HepG2 (cell line): ENCODE results near the gene TIAM1. TPM values are rescaled to one million over a fixed set of nuclear protein-coding genes. Genes with fewer than 3 reads are reported as not detected.

Source experiments
- ATAC-seq: fragments of 200-7000 bp; cut with Tn5 transposase; 3 replicates; pipeline ENCODE4 v1.9.1; 2020; ENCODE audit warnings: mild to moderate bottlenecking, moderate library complexity
- BruUV-seq: library from RNA; stranded (reverse); fragments of 400-500 nt; replicated peaks from 2 replicates; lab custom pipeline; 2021; lab: Mats Ljungman, UMichigan
- CTCF ChIA-PET: fragments of 300-600 bp; formaldehyde crosslinking; extraction: SDS; loops from one replicate; lab custom pipeline; 2021; ENCODE audit warnings: low total read pairs, inconsistent platforms, low intra/inter-chr PET ratio; lab: Yijun Ruan, JAX
- POLR2A ChIA-PET: fragments of 350-600 bp; sonication (Branson Sonifier 250); formaldehyde crosslinking; loops from one replicate; lab custom pipeline; 2020; ENCODE audit warnings: antibody characterized with exemption, inconsistent platforms; lab: Yijun Ruan, JAX
- DNase-seq: peaks from one replicate; pipeline ENCODE4 v3.0.0-alpha.2; 2015; ENCODE audit warnings: low spot score
- FAIRE-seq: peaks from 3 replicates; lab custom pipeline; 2011; peaks lifted over from hg19 to GRCh38; lab: Jason Lieb, UNC
- H2AFZ ChIP-seq: one replicate; pipeline ENCODE4 v1.6.1; 2011; ENCODE audit warnings: low read length, inconsistent platforms
- H3K27ac ChIP-seq: fragments of 300-600 bp; 3 replicates; pipeline ENCODE4 v1.8.0; 2011; ENCODE audit warnings: mixed run types, mild to moderate bottlenecking, mixed read lengths, low read length, inconsistent platforms; ENCODE audit not compliant: insufficient read depth; ENCODE audit errors: extremely low read length
- H3K27me3 ChIP-seq, 2 experiments: fragments of 200-600 bp in 1 of 2; 2 replicates in 1 of 2; 3 replicates in 1 of 2; pipeline versions ENCODE4 v1.6.0 to v1.8.0; 2011; ENCODE audit warnings: low read length in 2 of 2, mild to moderate bottlenecking in 2 of 2, moderate library complexity in 2 of 2, inconsistent platforms in 1 of 2; ENCODE audit not compliant: insufficient read depth in 2 of 2, control insufficient read depth in 1 of 2
- H3K36me3 ChIP-seq, 2 experiments: fragments of 200-600 bp in 1 of 2; replicated peaks in 1 of 2; 2 replicates in 1 of 2; 3 replicates in 1 of 2; pipeline versions ENCODE4 v1.5.1 to v1.8.0; 2011; ENCODE audit warnings: low read length in 2 of 2, inconsistent platforms in 1 of 2; ENCODE audit not compliant: insufficient read depth in 2 of 2, control insufficient read depth in 1 of 2
- H3K4me1 ChIP-seq: 2 replicates; pipeline ENCODE4 v1.5.1; 2012; ENCODE audit warnings: low read length, inconsistent platforms; ENCODE audit not compliant: insufficient read depth
- H3K4me2 ChIP-seq: 2 replicates; pipeline ENCODE4 v1.6.0; 2011; ENCODE audit warnings: low read depth, low read length, inconsistent platforms
- H3K4me3 ChIP-seq, 3 experiments: fragments of 200-600 bp in 1 of 3; sonication (generic), shearing (Covaris generic) in 1 of 3; replicated peaks in 1 of 3; 2 replicates each; pipeline ENCODE4 v1.5.1; 2011 to 2016; ENCODE audit warnings: low read length in 3 of 3, inconsistent platforms in 2 of 3, low read depth in 2 of 3, mild to moderate bottlenecking in 2 of 3, control low read depth in 1 of 3, mixed read lengths in 1 of 3; ENCODE audit not compliant: insufficient read depth in 1 of 3
- H3K79me2 ChIP-seq: one replicate; pipeline ENCODE4 v1.6.1; 2011; ENCODE audit warnings: low read length, inconsistent platforms; ENCODE audit not compliant: insufficient read depth
- H3K9ac ChIP-seq: 2 replicates; pipeline ENCODE4 v1.6.0; 2011; ENCODE audit warnings: mild to moderate bottlenecking, low read depth, low read length, inconsistent platforms; ENCODE audit not compliant: insufficient read depth
- H3K9me3 ChIP-seq: 2 replicates; pipeline ENCODE4 v1.5.1; 2012; ENCODE audit warnings: mild to moderate bottlenecking, low read length
- H4K20me1 ChIP-seq: 2 replicates; pipeline ENCODE4 v1.6.0; 2011; ENCODE audit warnings: inconsistent platforms, mild to moderate bottlenecking, low read length, moderate library complexity; ENCODE audit not compliant: insufficient read depth
- DNMT1 ChIP-seq: sonication (generic); formaldehyde crosslinking; IDR thresholded peaks from 2 replicates; pipeline ENCODE4 v1.5.1; 2020; ENCODE audit warnings: mild to moderate bottlenecking, missing genetic modification reagents
- PHF20 ChIP-seq: sonication (generic); formaldehyde crosslinking; IDR thresholded peaks from 2 replicates; pipeline ENCODE4 v1.5.0; 2020; ENCODE audit warnings: mild to moderate bottlenecking, missing genetic modification reagents
- TP53 ChIP-seq: sonication (generic); formaldehyde crosslinking; conservative IDR thresholded peaks from 2 replicates; pipeline ENCODE4 v1.4.0; 2020; ENCODE audit warnings: missing genetic modification reagents
- ZFP36 ChIP-seq: fragments of 150-350 bp; IDR thresholded peaks from 2 replicates; pipeline ENCODE4 v1.6.1; 2018; ENCODE audit warnings: borderline replicate concordance, low read length, low read depth; ENCODE audit not compliant: partially characterized antibody
- ZNF20 ChIP-seq: sonication (generic); formaldehyde crosslinking; IDR thresholded peaks from 2 replicates; pipeline ENCODE4 v1.4.0; 2020; ENCODE audit warnings: mild to moderate bottlenecking, moderate library complexity, missing genetic modification reagents
- ZNF24 ChIP-seq: fragments of 450-650 bp; IDR thresholded peaks from 2 replicates; pipeline ENCODE4 v1.6.1; 2017; ENCODE audit warnings: antibody characterized with exemption, mild to moderate bottlenecking
- ZNF605 ChIP-seq: sonication (generic); formaldehyde crosslinking; IDR thresholded peaks from 2 replicates; pipeline ENCODE4 v1.8.0; 2022; ENCODE audit warnings: mild to moderate bottlenecking, missing genetic modification reagents
- ZNF781 ChIP-seq: sonication (generic); formaldehyde crosslinking; IDR thresholded peaks from 2 replicates; pipeline ENCODE4 v1.5.1; 2020; ENCODE audit warnings: borderline replicate concordance, mild to moderate bottlenecking, missing genetic modification reagents; ENCODE audit errors: not compliant biosample characterization
- WGBS: methylation state at CpG from one replicate; pipeline ENCODE4 v1.1.6; 2017; ENCODE audit warnings: low lambda C conversion rate; 5-methylcytosine and 5-hydroxymethylcytosine counted together
- in situ Hi-C: cut with HindIII; loops from 2 replicates; pipeline ENCODE4 v1.10.0; 2017; ENCODE audit warnings: low pct_unique_long_range_greater_than_20kb; ENCODE audit not compliant: extremely low pct_ligation_motif_present
- intact Hi-C: fragments of 100-400 bp; cut with micrococcal nuclease; formaldehyde crosslinking; loops from one replicate; pipeline ENCODE4 v1.10.0; 2022; ENCODE audit not compliant: unreplicated experiment
- polyA plus RNA-seq, 8 experiments: library from polyadenylated mRNA; depleted of rRNA in 3 of 8; stranded (reverse) in 7 of 8; unstranded in 1 of 8; fragments of >200 nt; fragmentation: Illumina TruSeq in 4 of 8; extraction: Trizol in 4 of 8; gene quantifications; 2 replicates each; pipeline versions ENCODE4 v1.2.1 to v1.2.3, GENCODE V29; 2011 to 2016; ENCODE audit warnings: low read depth in 4 of 8, missing spikeins in 1 of 8, mixed read lengths in 1 of 8; ENCODE audit not compliant: insufficient read depth in 1 of 8
- total RNA-seq, 5 experiments: library from RNA; depleted of rRNA; stranded (reverse); fragments of >200 nt; fragmentation: Illumina TruSeq; extraction: Trizol; gene quantifications; 2 replicates each; pipeline ENCODE4 v1.2.3, GENCODE V29; 2016; ENCODE audit warnings: low read depth in 1 of 5
- TF ChIP-seq, protein P1 (sequence below): sonication (generic); formaldehyde crosslinking; IDR thresholded peaks from 2 replicates; pipeline ENCODE4 v1.4.0; 2020; ENCODE audit warnings: missing genetic modification reagents

The TIAM1 gene
- total and polyA plus RNA-seq, 2 of the 13 experiments (the other 11 are each of a cell fraction or from before 2014, with no cell fraction given) = 0.13 to 0.24 TPM

DNA sequence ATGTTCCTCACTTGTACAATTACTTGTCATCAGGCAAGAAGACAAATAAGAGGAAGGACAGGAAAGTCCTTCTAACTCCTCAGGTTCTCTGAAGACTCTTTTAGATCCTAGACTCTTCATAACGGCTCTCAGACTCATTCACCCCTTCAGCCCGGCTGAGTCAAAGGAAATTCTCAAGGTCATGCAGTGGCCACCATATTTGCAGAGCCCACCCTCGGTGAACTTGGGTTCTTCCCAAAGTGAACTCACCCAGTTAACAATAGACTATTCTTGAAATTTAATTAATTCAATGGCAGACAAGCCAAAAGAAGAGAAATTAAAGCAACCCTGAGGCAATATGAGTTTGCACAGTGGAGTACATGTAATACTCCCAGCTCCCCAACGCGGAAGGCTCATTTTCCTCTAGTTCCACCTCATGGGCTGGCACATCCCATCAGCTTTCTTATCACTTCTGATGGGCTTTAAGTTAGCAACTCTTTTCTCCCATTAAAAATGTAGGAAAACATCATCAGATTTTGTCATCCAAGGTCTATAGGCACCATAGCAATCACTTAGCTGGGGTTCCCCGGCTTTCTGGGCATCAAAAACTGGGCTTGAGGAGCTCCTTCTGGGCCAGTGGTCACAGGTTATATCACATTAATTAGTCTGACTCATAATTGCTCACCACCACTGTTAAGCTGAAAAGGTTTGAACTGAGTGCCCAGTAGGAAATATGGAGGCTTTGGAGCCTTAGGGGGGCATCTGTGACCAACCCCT is 27.8 kb upstream of the TIAM1 start:
- Histone ChIP-seq H3K9me3 (no peaks in the 10 kb centered on the region), H3K4me3 (no peak overlapping the region), H3K4me1 (no peaks in the 10 kb centered on the region), H3K4me2 (no peak overlapping the region), H3K9ac (no peak overlapping the region), H4K20me1 (no peaks in the 10 kb centered on the region), H3K79me2 (no peaks in the 10 kb centered on the region), H2AFZ (no peak overlapping the region), H3K27ac (no peak overlapping the region), H3K36me3 (no peaks in the 10 kb centered on the region), H3K27me3 (no peaks in the 10 kb centered on the region)
- ChIA-PET POLR2A (no interaction called here), CTCF (no interaction called here)
- in situ Hi-C loops (no loop called here), intact Hi-C loops (no loop called here)
- ATAC-seq (no peak), DNase-seq (no peak), FAIRE-seq (no peak)
- TF ChIP-seq ZNF20 (CRISPR knock-in tag) (no peak), ZFP36 (no peak), ZNF24 (no peak), ZNF781 (no peak), PHF20 (CRISPR knock-in tag) (no peak), DNMT1 (CRISPR knock-in tag) (no peak), TP53 (CRISPR knock-in tag) (no peak), ZNF605 (no peak)
- TF ChIP-seq, protein P1, sequence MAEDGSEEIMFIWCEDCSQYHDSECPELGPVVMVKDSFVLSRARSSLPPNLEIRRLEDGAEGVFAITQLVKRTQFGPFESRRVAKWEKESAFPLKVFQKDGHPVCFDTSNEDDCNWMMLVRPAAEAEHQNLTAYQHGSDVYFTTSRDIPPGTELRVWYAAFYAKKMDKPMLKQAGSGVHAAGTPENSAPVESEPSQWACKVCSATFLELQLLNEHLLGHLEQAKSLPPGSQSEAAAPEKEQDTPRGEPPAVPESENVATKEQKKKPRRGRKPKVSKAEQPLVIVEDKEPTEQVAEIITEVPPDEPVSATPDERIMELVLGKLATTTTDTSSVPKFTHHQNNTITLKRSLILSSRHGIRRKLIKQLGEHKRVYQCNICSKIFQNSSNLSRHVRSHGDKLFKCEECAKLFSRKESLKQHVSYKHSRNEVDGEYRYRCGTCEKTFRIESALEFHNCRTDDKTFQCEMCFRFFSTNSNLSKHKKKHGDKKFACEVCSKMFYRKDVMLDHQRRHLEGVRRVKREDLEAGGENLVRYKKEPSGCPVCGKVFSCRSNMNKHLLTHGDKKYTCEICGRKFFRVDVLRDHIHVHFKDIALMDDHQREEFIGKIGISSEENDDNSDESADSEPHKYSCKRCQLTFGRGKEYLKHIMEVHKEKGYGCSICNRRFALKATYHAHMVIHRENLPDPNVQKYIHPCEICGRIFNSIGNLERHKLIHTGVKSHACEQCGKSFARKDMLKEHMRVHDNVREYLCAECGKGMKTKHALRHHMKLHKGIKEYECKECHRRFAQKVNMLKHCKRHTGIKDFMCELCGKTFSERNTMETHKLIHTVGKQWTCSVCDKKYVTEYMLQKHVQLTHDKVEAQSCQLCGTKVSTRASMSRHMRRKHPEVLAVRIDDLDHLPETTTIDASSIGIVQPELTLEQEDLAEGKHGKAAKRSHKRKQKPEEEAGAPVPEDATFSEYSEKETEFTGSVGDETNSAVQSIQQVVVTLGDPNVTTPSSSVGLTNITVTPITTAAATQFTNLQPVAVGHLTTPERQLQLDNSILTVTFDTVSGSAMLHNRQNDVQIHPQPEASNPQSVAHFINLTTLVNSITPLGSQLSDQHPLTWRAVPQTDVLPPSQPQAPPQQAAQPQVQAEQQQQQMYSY (CRISPR knock-in tag) = no peak
- no TSS peak for BruUV-seq
- WGBS = 37% methylated on average over 6 of the region's 6 CpGs
